HuH-7 (cell line): Measurements from ENCODE around the gene PAX7.
A peak's percentile ranks its signal among the peaks of the same experiment; 100 is the strongest.
"Not testable (repeated sequence)": the region's sequence is repeated elsewhere in the genome, so short reads cannot be mapped to it uniquely, and the experiment has no call there.

Experiments
- DNase-seq: peaks from one replicate; pipeline ENCODE4 v3.0.0; 2011; ENCODE audit warnings: low spot score

PAX7 gene

GRCh38 chr1:18761948-18762840, 131.5 kb downstream of the PAX7 start:
- DNase-seq = no peak

GRCh38 chr1:18764362-18764761, 133.7 kb downstream of the PAX7 start:
- DNase-seq = no peak

- no peak for DNase-seq
Measured at GRCh38 chr1:18765725-18766124, 135.1 kb downstream of the PAX7 start.

GRCh38 chr1:18766328-18766727, 135.7 kb downstream of the PAX7 start:
- DNase-seq = no peak

- not testable (repeated sequence) for DNase-seq
Measured at GRCh38 chr1:18767576-18767975, 136.9 kb downstream of the PAX7 start.

- DNase-seq = no peak
Measured at GRCh38 chr1:18768086-18768485, 137.4 kb downstream of the PAX7 start.

GRCh38 chr1:18769140-18769539, 138.5 kb downstream of the PAX7 start:
- no peak for DNase-seq

GRCh38 chr1:18770799-18771198, 140.2 kb downstream of the PAX7 start:
- no peak for DNase-seq

- DNase-seq = no peak
Measured at GRCh38 chr1:18773753-18774152, 143.1 kb downstream of the PAX7 start.

GRCh38 chr1:18775341-18775740, 144.7 kb downstream of the PAX7 start:
- DNase-seq = no peak

- DNase-seq = no peak
Measured at GRCh38 chr1:18776777-18777176, 146.1 kb downstream of the PAX7 start.

GRCh38 chr1:18778437-18778836, 147.8 kb downstream of the PAX7 start:
- no peak for DNase-seq

GRCh38 chr1:18781031-18781430, 150.4 kb downstream of the PAX7 start:
- no peak for DNase-seq

GRCh38 chr1:18783705-18784481, 153.2 kb downstream of the PAX7 start:
- DNase-seq = no peak

GRCh38 chr1:18784482-18784831, 153.8 kb downstream of the PAX7 start:
- DNase-seq = no peak

GRCh38 chr1:18786149-18786548, 155.5 kb downstream of the PAX7 start:
- DNase-seq = no peak

- DNase-seq = no peak
Measured at GRCh38 chr1:18787825-18788385, 157.3 kb downstream of the PAX7 start.

- DNase-seq = no peak
Measured at GRCh38 chr1:18789246-18789645, 158.6 kb downstream of the PAX7 start.

GRCh38 chr1:18792747-18793146, 162.1 kb downstream of the PAX7 start:
- DNase-seq = no peak

GRCh38 chr1:18793164-18793563, 162.5 kb downstream of the PAX7 start:
- DNase-seq = no peak

- DNase-seq = no peak
Measured at GRCh38 chr1:18794051-18794450, 163.4 kb downstream of the PAX7 start.

GRCh38 chr1:18794561-18794960, 163.9 kb downstream of the PAX7 start:
- peak; percentile 51 for DNase-seq
